Mesendoderm (in vitro differentiated cells): ENCODE data around the gene FGFRL1.

Source experiments
- DNase-seq: peaks from one replicate; pipeline ENCODE4 v3.0.0; 2013
- H2AK5ac ChIP-seq: 2 replicates; pipeline ENCODE4 v1.6.1; 2013; ENCODE audit warnings: low read length, inconsistent platforms
- H2BK120ac ChIP-seq: 2 replicates; pipeline ENCODE4 v1.6.1; 2013; ENCODE audit warnings: low read depth, mild to moderate bottlenecking, low read length, moderate library complexity, mixed read lengths
- H2BK15ac ChIP-seq: replicated peaks from 2 replicates; pipeline ENCODE4 v1.6.1; 2013; ENCODE audit warnings: low read depth, mild to moderate bottlenecking, moderate library complexity
- H2BK5ac ChIP-seq: 2 replicates; pipeline ENCODE4 v1.6.1; 2013; ENCODE audit warnings: low read length, inconsistent platforms
- H3K18ac ChIP-seq: 2 replicates; pipeline ENCODE4 v1.6.1; 2013; ENCODE audit warnings: mild to moderate bottlenecking, low read length, mixed read lengths
- H3K23ac ChIP-seq: one replicate; pipeline ENCODE4 v1.6.1; 2013; ENCODE audit warnings: low read length
- H3K27ac ChIP-seq: 2 replicates; pipeline ENCODE4 v1.5.1; 2013; ENCODE audit warnings: low read depth, mild to moderate bottlenecking, inconsistent platforms, low read length, moderate library complexity
- H3K27me3 ChIP-seq: 2 replicates; pipeline ENCODE4 v1.6.1; 2013; ENCODE audit warnings: low read length, control low read depth, mild to moderate bottlenecking, inconsistent platforms; ENCODE audit not compliant: insufficient read depth, poor library complexity
- H3K36me3 ChIP-seq: 2 replicates; pipeline ENCODE4 v1.6.1; 2013; ENCODE audit warnings: low read length, inconsistent platforms; ENCODE audit not compliant: control insufficient read depth, insufficient read depth
- H3K4ac ChIP-seq: one replicate; pipeline ENCODE4 v1.6.1; 2013; ENCODE audit warnings: low read depth, mild to moderate bottlenecking, low read length, moderate library complexity
- H3K4me1 ChIP-seq: 2 replicates; pipeline ENCODE4 v1.6.1; 2013; ENCODE audit warnings: low read depth, low read length, inconsistent platforms; ENCODE audit not compliant: control insufficient read depth
- H3K4me2 ChIP-seq: 2 replicates; pipeline ENCODE4 v1.6.1; 2013; ENCODE audit warnings: low read length
- H3K4me3 ChIP-seq: 2 replicates; pipeline ENCODE4 v1.5.1; 2013; ENCODE audit warnings: mild to moderate bottlenecking, low read length
- H3K56ac ChIP-seq: one replicate; pipeline ENCODE4 v1.6.1; 2013; ENCODE audit warnings: low read length
- H3K79me1 ChIP-seq: 2 replicates; pipeline ENCODE4 v1.6.1; 2013; ENCODE audit warnings: low read length, inconsistent platforms
- H3K79me2 ChIP-seq: 2 replicates; pipeline ENCODE4 v1.6.1; 2013; ENCODE audit warnings: mild to moderate bottlenecking, low read length; ENCODE audit not compliant: control insufficient read depth, insufficient read depth
- H3K9ac ChIP-seq: 2 replicates; pipeline ENCODE4 v1.6.1; 2013; ENCODE audit warnings: low read length, inconsistent platforms
- H4K5ac ChIP-seq: one replicate; pipeline ENCODE4 v1.6.1; 2013; ENCODE audit warnings: low read length
- H4K8ac ChIP-seq: one replicate; pipeline ENCODE4 v1.6.1; 2013; ENCODE audit warnings: low read depth, mild to moderate bottlenecking, control low read depth, low read length, moderate library complexity
- WGBS: extraction: QIAGEN DNeasy Blood & Tissue Kit; methylation state at CpG from one replicate; pipeline ENCODE4 v1.1.7; 2013; ENCODE audit warnings: low lambda C conversion rate, missing lambda C conversion rate; ENCODE audit not compliant: insufficient coverage; ENCODE audit errors: extremely low coverage; 5-methylcytosine and 5-hydroxymethylcytosine counted together

The FGFRL1 gene

DNA sequence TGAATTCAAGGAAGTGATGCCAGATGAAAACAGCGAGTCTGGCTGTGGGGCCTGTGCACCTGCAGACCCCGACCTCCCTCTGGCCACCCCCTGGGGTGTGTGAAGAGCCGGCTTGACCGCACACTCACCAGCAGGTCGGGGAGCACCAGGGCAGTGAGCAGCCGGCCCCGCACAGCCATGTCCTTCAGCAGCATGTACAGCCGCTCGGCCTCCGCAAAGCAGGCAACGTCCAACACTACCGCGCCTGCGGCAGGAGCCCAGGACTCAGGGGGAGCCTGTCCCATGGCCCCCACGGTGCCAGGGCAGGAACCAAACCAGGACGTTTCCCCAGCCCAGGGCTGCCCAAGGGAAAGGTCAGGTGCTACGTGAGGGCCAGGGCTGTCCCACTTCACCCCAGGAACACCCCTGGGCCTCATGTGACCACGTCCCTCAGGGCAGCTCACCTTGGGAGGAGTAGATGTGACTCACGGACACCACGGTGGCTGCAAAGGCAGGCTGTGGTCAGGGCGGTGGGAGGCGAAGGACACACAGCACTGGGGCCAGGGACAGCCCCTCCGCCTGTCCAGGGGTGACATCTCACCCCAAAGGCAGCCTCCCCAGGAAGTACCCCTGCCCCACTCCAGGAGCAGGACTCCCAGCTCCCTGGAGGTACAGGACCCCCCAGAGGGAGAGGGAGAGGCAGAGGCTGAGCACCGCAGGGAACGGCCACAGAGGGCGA lies 46.2 kb upstream of the FGFRL1 start:
- no peak overlapping the region for H3K4ac ChIP-seq
- peaks cover 5% of the 10 kb centered on the region for H3K27me3 ChIP-seq
- WGBS, result no CpG with 5 or more reads among the region's 26 CpGs
- no peak overlapping the region for H2BK120ac ChIP-seq
- no peaks in the 10 kb centered on the region for H3K79me2 ChIP-seq
- no peak overlapping the region for H3K23ac ChIP-seq
- H4K5ac ChIP-seq, result no peak overlapping the region
- H3K9ac ChIP-seq, result no peak overlapping the region
- H4K8ac ChIP-seq, result no peak overlapping the region
- H3K18ac ChIP-seq, result no peak overlapping the region
- DNase-seq, result no peak
- no peaks in the 10 kb centered on the region for H3K36me3 ChIP-seq
- H3K56ac ChIP-seq, result no peak overlapping the region
- no peak overlapping the region for H3K4me2 ChIP-seq
- H2BK15ac ChIP-seq, result no peak overlapping the region
- H3K4me1 ChIP-seq, result peaks cover 3% of the 10 kb centered on the region
- H3K79me1 ChIP-seq, result no peaks in the 10 kb centered on the region
- no peak overlapping the region for H2AK5ac ChIP-seq
- H3K27ac ChIP-seq, result no peak overlapping the region
- H3K4me3 ChIP-seq, result no peak overlapping the region
- H2BK5ac ChIP-seq, result no peak overlapping the region

DNA sequence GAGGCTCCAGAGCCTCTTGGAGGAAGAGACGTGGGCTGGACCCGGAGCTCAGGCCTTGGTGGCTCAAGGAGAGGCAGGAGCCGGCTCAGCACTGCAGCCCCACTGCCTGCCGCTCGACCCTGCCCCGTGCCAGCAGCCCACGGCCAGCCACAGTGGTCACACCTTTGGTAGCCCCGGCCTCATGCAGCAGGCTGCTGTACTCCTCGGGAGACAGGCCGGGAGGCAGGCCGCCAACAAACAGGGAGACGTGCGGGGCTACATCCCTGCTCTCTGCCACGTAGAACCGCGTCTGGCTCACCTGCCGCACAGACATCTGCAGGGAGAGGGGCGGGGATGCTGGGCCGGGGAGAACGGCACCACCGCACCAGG lies 45.7 kb upstream of the FGFRL1 start:
- WGBS, result no CpG with 5 or more reads among the region's 21 CpGs
- no peak for DNase-seq
- H3K9ac ChIP-seq, result no peak overlapping the region
- H3K79me2 ChIP-seq, result no peaks in the 10 kb centered on the region
- peaks cover 5% of the 10 kb centered on the region for H3K27me3 ChIP-seq
- H3K27ac ChIP-seq, result no peak overlapping the region
- no peak overlapping the region for H3K23ac ChIP-seq
- no peak overlapping the region for H2AK5ac ChIP-seq
- no peak overlapping the region for H3K4ac ChIP-seq
- no peaks in the 10 kb centered on the region for H3K79me1 ChIP-seq
- no peak overlapping the region for H3K18ac ChIP-seq
- H3K36me3 ChIP-seq, result no peaks in the 10 kb centered on the region
- no peak overlapping the region for H3K4me2 ChIP-seq
- H4K5ac ChIP-seq, result no peak overlapping the region
- no peak overlapping the region for H4K8ac ChIP-seq
- H3K4me1 ChIP-seq, result peaks cover 8% of the 10 kb centered on the region
- H2BK15ac ChIP-seq, result no peak overlapping the region
- H3K4me3 ChIP-seq, result no peak overlapping the region
- no peak overlapping the region for H2BK5ac ChIP-seq
- no peak overlapping the region for H2BK120ac ChIP-seq
- no peak overlapping the region for H3K56ac ChIP-seq

DNA sequence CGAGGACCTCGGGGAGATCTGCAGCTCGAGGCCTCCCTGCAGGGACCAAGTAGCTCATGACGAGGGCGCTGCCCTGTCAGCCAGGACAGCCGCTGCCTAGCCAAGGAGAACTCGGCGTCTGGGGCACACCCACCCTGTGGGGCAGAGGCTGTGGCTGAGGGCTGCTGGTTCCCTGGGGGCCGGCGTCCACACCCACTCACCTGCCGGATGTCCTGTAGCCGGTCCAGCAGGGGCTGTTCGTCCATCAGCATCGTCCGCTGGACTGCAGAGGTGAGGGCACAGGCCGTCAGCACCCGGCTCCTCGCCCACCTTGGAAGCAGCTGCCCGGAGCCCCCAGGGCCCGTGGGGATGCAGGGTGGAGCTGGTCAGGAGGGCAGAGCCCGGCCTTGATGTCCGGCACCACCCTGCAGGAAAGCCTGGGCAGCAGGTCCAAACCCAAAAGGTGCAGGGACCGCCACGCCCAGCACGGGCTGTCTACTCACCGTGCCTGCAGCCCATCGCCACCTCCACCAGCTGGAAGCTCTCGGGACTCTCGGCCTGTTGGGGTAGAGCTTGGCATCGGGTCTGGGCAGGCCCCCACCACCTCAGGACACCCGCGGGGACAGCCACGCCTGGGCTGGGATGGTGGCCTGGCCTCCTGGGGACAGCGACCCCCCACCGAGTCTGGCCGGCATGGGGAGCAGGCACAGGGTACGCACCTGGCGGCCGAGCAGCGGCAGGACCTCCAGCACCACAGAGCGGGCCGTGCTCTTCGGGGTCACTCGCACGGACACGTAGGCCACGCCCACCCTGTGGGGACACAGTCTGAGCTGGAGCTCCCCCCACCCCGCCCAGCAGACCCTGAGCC lies 44.9 kb upstream of the FGFRL1 start:
- no peaks in the 10 kb centered on the region for H3K79me1 ChIP-seq
- no peak overlapping the region for H3K4me2 ChIP-seq
- H3K4ac ChIP-seq, result no peak overlapping the region
- H3K79me2 ChIP-seq, result no peaks in the 10 kb centered on the region
- no peak overlapping the region for H2AK5ac ChIP-seq
- H3K56ac ChIP-seq, result no peak overlapping the region
- H3K27me3 ChIP-seq, result peaks cover 5% of the 10 kb centered on the region
- H4K5ac ChIP-seq, result no peak overlapping the region
- H4K8ac ChIP-seq, result no peak overlapping the region
- H2BK5ac ChIP-seq, result no peak overlapping the region
- H2BK120ac ChIP-seq, result no peak overlapping the region
- no peak overlapping the region for H3K27ac ChIP-seq
- H3K36me3 ChIP-seq, result no peaks in the 10 kb centered on the region
- H3K4me1 ChIP-seq, result peaks cover 12% of the 10 kb centered on the region
- no CpG with 5 or more reads among the region's 48 CpGs for WGBS
- no peak overlapping the region for H2BK15ac ChIP-seq
- H3K23ac ChIP-seq, result no peak overlapping the region
- DNase-seq, result no peak
- no peak overlapping the region for H3K18ac ChIP-seq
- no peak overlapping the region for H3K4me3 ChIP-seq
- H3K9ac ChIP-seq, result no peak overlapping the region

DNA sequence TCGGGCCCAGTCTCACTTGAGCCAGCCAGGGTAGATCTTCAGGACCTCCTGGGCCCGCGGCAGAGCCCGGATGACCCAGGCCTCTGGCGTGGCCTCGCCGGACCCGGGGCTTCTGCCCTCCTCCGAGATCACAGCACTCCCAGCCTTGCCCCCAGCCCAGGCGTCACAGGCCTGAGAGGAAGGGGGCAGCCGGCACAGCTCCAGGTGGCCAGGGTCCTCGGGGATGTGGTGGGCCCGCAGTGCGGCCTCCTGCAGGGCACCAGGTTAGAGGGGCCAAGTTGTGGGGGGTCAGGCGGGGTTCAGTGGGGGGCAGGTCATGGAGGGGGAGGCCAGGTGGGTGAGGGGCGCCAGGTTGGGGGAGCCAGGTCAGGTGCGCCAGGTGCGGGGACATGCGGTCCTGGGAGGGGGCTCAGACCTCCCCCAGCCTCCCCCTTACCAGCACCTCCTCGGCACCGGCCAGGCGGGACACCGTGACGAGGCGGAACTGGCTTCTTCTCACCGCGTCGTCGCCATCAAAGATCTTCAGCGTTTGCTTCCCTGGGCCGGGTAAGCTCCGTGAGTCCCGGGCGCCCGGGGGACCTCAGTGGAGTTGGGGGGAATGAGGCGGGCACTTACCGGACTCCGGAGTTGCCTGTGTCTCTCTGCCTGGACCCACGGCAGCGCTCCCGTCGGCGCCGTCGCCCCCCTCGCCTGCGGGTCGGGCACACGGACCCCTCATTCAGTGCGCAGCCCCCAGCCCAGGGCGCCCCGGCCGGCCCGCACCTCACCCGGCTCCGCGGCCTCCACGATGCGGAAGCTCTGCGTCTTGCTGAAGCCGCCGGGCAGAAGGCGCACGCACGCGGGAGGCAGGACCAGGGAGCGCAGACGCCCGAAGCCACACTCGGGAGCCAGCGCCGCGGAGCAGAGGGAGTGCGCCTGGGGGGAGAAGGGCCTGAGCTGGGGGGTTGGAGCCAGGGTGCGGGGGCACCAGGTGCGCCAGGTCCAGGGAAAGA lies 44.0 kb upstream of the FGFRL1 start:
- no peak overlapping the region for H2BK15ac ChIP-seq
- no peak overlapping the region for H3K4me2 ChIP-seq
- peaks cover 12% of the 10 kb centered on the region for H3K4me1 ChIP-seq
- peak overlapping the region; percentile 24 for H3K23ac ChIP-seq
- WGBS, result no CpG with 5 or more reads among the region's 76 CpGs
- DNase-seq, result no peak
- H3K4ac ChIP-seq, result no peak overlapping the region
- peak overlapping the region; percentile 25 for H3K56ac ChIP-seq
- H3K27me3 ChIP-seq, result peaks cover 5% of the 10 kb centered on the region
- H2AK5ac ChIP-seq, result no peak overlapping the region
- H2BK120ac ChIP-seq, result no peak overlapping the region
- no peak overlapping the region for H3K18ac ChIP-seq
- H2BK5ac ChIP-seq, result no peak overlapping the region
- H3K4me3 ChIP-seq, result no peak overlapping the region
- H3K36me3 ChIP-seq, result no peaks in the 10 kb centered on the region
- H4K5ac ChIP-seq, result no peak overlapping the region
- H4K8ac ChIP-seq, result no peak overlapping the region
- H3K79me1 ChIP-seq, result no peaks in the 10 kb centered on the region
- no peak overlapping the region for H3K27ac ChIP-seq
- H3K79me2 ChIP-seq, result no peaks in the 10 kb centered on the region
- no peak overlapping the region for H3K9ac ChIP-seq

DNA sequence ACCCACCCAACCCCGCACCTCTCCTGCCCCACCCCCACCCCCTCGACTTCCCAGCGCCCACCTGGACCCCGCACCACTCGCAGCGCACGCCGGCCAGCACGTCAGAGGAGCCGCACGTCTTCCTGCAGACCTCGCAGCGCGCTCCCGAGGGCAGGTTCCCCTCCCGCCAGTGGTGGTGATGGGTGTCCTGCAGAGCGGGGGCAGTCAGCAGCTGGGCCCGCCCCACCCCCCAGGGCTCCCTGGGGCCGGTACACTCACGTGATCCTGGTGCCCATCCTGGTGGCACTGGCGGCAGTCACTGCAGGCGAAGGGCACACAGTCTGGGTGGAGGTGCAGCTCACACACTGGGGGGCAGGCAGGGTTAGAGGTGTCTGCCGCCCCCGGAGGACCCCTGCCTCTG lies 43.2 kb upstream of the FGFRL1 start:
- Histone ChIP-seq H3K18ac (no peak overlapping the region), H3K4ac (no peak overlapping the region), H3K4me2 (no peak overlapping the region), H2BK5ac (no peak overlapping the region), H3K4me1 (peaks cover 12% of the 10 kb centered on the region), H3K79me2 (no peaks in the 10 kb centered on the region), H3K4me3 (no peak overlapping the region), H4K8ac (no peak overlapping the region), H3K27me3 (peaks cover 5% of the 10 kb centered on the region), H3K9ac (no peak overlapping the region), H3K56ac (no peak overlapping the region), H3K23ac (no peak overlapping the region), H3K36me3 (no peaks in the 10 kb centered on the region), H2BK15ac (no peak overlapping the region), H4K5ac (no peak overlapping the region), H3K79me1 (no peaks in the 10 kb centered on the region), H2BK120ac (no peak overlapping the region), H2AK5ac (no peak overlapping the region), H3K27ac (no peak overlapping the region)
- DNase-seq, result no peak
- no CpG with 5 or more reads among the region's 24 CpGs for WGBS
